Muscle of leg (tissue), 11 donors: ENCODE data around the gene ARSK. TPM values are rescaled to one million over a fixed set of nuclear protein-coding genes. Genes with fewer than 3 reads are reported as not detected.

Experiments used
- DNase-seq: peaks from one replicate; pipeline ENCODE4 v3.0.0; 2013
- H3K27ac ChIP-seq: one replicate; pipeline ENCODE4 v1.5.1; 2013; ENCODE audit warnings: mild to moderate bottlenecking, low read length, control low read depth
- H3K27me3 ChIP-seq: one replicate; pipeline ENCODE4 v1.6.1; 2013; ENCODE audit warnings: low read length; ENCODE audit not compliant: control insufficient read depth, insufficient read depth
- H3K36me3 ChIP-seq: one replicate; pipeline ENCODE4 v1.6.1; 2013; ENCODE audit warnings: low read length; ENCODE audit not compliant: control insufficient read depth, insufficient read depth
- H3K4me1 ChIP-seq: one replicate; pipeline ENCODE4 v1.6.1; 2013; ENCODE audit warnings: low read length; ENCODE audit not compliant: control insufficient read depth, insufficient read depth
- H3K4me3 ChIP-seq: one replicate; pipeline ENCODE4 v1.5.1; 2013; ENCODE audit warnings: low read length, control low read depth
- H3K9me3 ChIP-seq: replicated peaks from 2 replicates; pipeline ENCODE4 v1.6.1; 2013; ENCODE audit warnings: low read depth, low read length; ENCODE audit not compliant: control insufficient read depth
- WGBS: methylation state at CpG from one replicate; pipeline ENCODE4 v1.1.5; 2013; ENCODE audit warnings: missing lambda C conversion rate; ENCODE audit not compliant: insufficient coverage; 5-methylcytosine and 5-hydroxymethylcytosine counted together
- polyA plus RNA-seq, 8 donors: library from polyadenylated mRNA; unstranded; fragments of 120-200 nt; gene quantifications; one replicate each; pipeline versions ENCODE4 v1.2.1 to v1.2.3, GENCODE V29; 2013; ENCODE audit warnings: inconsistent platforms in 1 of 8, low replicate concordance in 1 of 8; ENCODE audit not compliant: insufficient read length in 8 of 8, insufficient read depth in 1 of 8
- total RNA-seq: library from RNA; stranded (reverse); fragments of 120-200 nt; gene quantifications from one replicate; pipeline ENCODE4 v1.2.4, GENCODE V29; 2013

The ARSK gene
- total and polyA plus RNA-seq, 9 donors = 7.8 to 11.7 (median 8.9) TPM

- Histone ChIP-seq H3K9me3 (no peaks in the 10 kb centered on the region), H3K4me3 (no peak overlapping the region), H3K27ac (no peak overlapping the region), H3K36me3 (no peaks in the 10 kb centered on the region), H3K4me1 (no peaks in the 10 kb centered on the region), H3K27me3 (no peaks in the 10 kb centered on the region)
- WGBS = no CpG with 5 or more reads among the region's 3 CpGs
- no peak for DNase-seq
Observed at GRCh38 chr5:95595289-95595931, 40.5 kb downstream of the ARSK start.

- Histone ChIP-seq H3K36me3 (peaks cover 2% of the 10 kb centered on the region), H3K27me3 (no peaks in the 10 kb centered on the region), H3K9me3 (no peaks in the 10 kb centered on the region), H3K27ac (no peak overlapping the region), H3K4me3 (no peak overlapping the region), H3K4me1 (no peaks in the 10 kb centered on the region)
- WGBS = no CpG with 5 or more reads among the region's 1 CpG
- no peak for DNase-seq
Observed at GRCh38 chr5:95599252-95599651, 44.4 kb downstream of the ARSK start.

GRCh38 chr5:95600557-95600956 lies 45.7 kb downstream of the ARSK start:
- DNase-seq = no peak
- Histone ChIP-seq H3K9me3 (no peaks in the 10 kb centered on the region), H3K27me3 (no peaks in the 10 kb centered on the region), H3K36me3 (peaks cover 2% of the 10 kb centered on the region), H3K27ac (no peak overlapping the region), H3K4me3 (no peak overlapping the region), H3K4me1 (no peaks in the 10 kb centered on the region)
- WGBS = no CpG with 5 or more reads among the region's 1 CpG

DNA sequence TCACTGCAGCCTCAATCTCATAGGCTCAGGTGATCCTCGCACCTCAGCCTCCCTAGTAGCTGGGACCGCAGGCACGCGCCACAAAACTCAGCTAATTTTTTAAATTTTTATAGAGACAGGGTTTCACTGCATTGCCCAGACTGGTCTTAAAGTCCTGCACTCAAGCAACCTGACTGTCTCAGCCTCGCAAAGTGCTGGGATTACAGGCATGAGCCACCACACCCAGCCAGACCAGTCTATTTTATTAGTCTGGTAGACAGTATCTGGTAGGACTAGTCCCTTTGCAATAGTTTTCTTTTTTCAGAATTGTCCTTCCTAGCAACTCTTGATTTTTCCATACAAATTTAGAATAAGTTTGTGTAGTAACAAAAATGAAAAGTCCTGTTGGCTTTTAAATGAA lies 50.9 kb downstream of the ARSK start:
- Histone ChIP-seq H3K27ac (no peak overlapping the region), H3K27me3 (no peaks in the 10 kb centered on the region), H3K4me1 (no peaks in the 10 kb centered on the region), H3K4me3 (no peak overlapping the region), H3K36me3 (peaks cover 2% of the 10 kb centered on the region), H3K9me3 (no peaks in the 10 kb centered on the region)
- no peak for DNase-seq
- 97% methylated on average over 4 of the region's 5 CpGs for WGBS

DNA sequence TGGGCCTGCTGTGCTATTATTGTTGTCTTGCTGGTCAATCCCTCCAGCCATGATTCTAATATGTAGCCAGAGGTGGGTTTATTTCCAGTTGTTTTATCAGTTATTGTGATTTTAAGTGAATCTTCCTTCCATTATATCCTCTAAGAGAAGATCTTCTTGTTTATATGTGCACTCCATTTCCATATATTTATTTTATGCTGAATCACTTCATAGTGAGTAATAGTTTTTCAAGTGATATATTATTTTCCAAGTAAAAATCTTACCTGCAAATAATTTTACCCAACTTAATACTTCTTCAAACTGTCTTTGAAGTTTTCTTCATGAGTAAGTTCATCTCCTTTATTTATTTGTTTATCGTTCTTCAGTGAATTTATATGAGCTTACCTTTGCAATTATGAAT lies 51.5 kb downstream of the ARSK start:
- Histone ChIP-seq H3K36me3 (no peaks in the 10 kb centered on the region), H3K27me3 (no peaks in the 10 kb centered on the region), H3K27ac (no peak overlapping the region), H3K4me1 (no peaks in the 10 kb centered on the region), H3K9me3 (no peaks in the 10 kb centered on the region), H3K4me3 (no peak overlapping the region)
- no CpG with 5 or more reads among the region's 1 CpG for WGBS
- DNase-seq = no peak

DNA sequence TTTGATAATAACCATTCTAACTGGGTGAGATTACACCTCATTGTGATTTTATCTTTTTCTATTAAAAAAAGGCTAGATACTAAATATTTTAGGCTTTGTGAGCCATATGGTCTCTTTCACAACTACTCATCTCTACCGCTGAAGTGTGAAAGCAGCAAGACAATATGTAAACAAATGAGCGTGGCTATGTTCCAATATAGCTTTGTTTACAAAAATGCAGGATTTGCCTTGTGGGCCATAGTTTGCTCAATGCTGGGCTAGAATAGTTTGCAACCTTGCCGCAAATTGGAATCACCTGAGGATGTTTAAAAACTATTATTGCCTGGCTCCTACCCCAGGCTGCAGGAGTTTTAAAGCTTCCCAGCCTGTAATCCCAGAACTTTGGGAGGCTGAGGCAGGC lies 54.8 kb downstream of the ARSK start:
- 100% methylated on average over 1 of the region's 3 CpGs for WGBS
- Histone ChIP-seq H3K4me1 (no peaks in the 10 kb centered on the region), H3K27me3 (no peaks in the 10 kb centered on the region), H3K36me3 (no peaks in the 10 kb centered on the region), H3K4me3 (no peak overlapping the region), H3K9me3 (peaks cover 2% of the 10 kb centered on the region), H3K27ac (no peak overlapping the region)
- DNase-seq = no peak

- Histone ChIP-seq H3K4me1 (no peaks in the 10 kb centered on the region), H3K27me3 (no peaks in the 10 kb centered on the region), H3K27ac (no peak overlapping the region), H3K36me3 (no peaks in the 10 kb centered on the region), H3K4me3 (no peak overlapping the region), H3K9me3 (peaks cover 2% of the 10 kb centered on the region)
- WGBS = no CpG with 5 or more reads among the region's 7 CpGs
- DNase-seq = no peak
Observed at GRCh38 chr5:95610546-95610945, 55.6 kb downstream of the ARSK start.

DNA sequence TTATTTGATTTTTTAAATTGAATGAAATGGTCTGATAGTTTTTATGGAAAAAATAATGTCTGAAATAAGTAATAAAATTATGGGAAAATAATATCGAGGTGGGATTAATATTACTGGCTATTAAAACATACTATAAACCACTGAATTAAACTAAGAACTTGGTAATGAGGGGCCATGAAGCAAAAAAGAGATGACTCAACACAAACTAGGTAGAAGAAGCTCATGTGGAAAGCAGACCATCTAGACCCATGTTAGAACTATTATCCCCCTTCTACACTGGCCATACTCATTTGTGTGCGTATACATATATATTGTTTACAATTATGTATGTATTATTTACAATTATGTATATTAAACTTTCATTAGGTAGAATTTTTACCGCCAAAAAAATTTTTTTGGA lies 56.5 kb downstream of the ARSK start:
- no CpG with 5 or more reads among the region's 3 CpGs for WGBS

GRCh38 chr5:95613514-95613913 lies 58.6 kb downstream of the ARSK start:
- Histone ChIP-seq H3K27me3 (no peaks in the 10 kb centered on the region), H3K4me1 (no peaks in the 10 kb centered on the region)

More for the DNA sequence above, 56.5 kb downstream of the ARSK start:
- Histone ChIP-seq H3K9me3 (peaks cover 2% of the 10 kb centered on the region), H3K4me3 (no peak overlapping the region), H3K36me3 (no peaks in the 10 kb centered on the region), H3K4me1 (no peaks in the 10 kb centered on the region), H3K27ac (no peak overlapping the region), H3K27me3 (no peaks in the 10 kb centered on the region)
- no peak for DNase-seq

GRCh38 chr5:95615164-95615467 lies 60.2 kb downstream of the ARSK start:
- Histone ChIP-seq H3K9me3 (peaks cover 2% of the 10 kb centered on the region), H3K4me1 (peaks cover 6% of the 10 kb centered on the region), H3K27ac (no peak overlapping the region), H3K4me3 (no peak overlapping the region), H3K36me3 (no peaks in the 10 kb centered on the region), H3K27me3 (peaks cover 6% of the 10 kb centered on the region)
- no CpG with 5 or more reads among the region's 1 CpG for WGBS
- no peak for DNase-seq

More at GRCh38 chr5:95613514-95613913, 58.6 kb downstream of the ARSK start:
- Histone ChIP-seq H3K9me3 (peaks cover 2% of the 10 kb centered on the region), H3K36me3 (no peaks in the 10 kb centered on the region), H3K27ac (no peak overlapping the region), H3K4me3 (no peak overlapping the region)
- no CpG with 5 or more reads among the region's 1 CpG for WGBS
- DNase-seq = no peak

GRCh38 chr5:95617057-95617456 lies 62.2 kb downstream of the ARSK start:
- H3K4me3 ChIP-seq = no peak overlapping the region
- peaks cover 13% of the 10 kb centered on the region for H3K27me3 ChIP-seq
- peaks cover 12% of the 10 kb centered on the region for H3K4me1 ChIP-seq
- peaks cover 2% of the 10 kb centered on the region for H3K9me3 ChIP-seq
- H3K36me3 ChIP-seq = no peaks in the 10 kb centered on the region
- H3K27ac ChIP-seq = no peak overlapping the region
- no peak for DNase-seq
- 72% methylated on average over 5 of the region's 5 CpGs for WGBS
